ENCODE results near the gene APOBEC3G. TPM values are rescaled to one million over a fixed set of nuclear protein-coding genes. Genes with fewer than 3 reads are reported as not detected.

APOBEC3G gene
- total RNA-seq = 13.0 and 13.6 TPM in 2 replicates

GRCh38 chr22:39077026-39077840 lies at the start of gene APOBEC3G:
APOBEC3G (plus strand) TSS chr22:39077275; CDS start chr22:39077362, 87 bp downstream.

GRCh38 chr22:39040538-39041296 lies 36.4 kb upstream of the APOBEC3G start, which contains the start of gene APOBEC3F:
APOBEC3F (plus strand) TSS chr22:39040864; CDS start chr22:39040961, 97 bp downstream.

DNA sequence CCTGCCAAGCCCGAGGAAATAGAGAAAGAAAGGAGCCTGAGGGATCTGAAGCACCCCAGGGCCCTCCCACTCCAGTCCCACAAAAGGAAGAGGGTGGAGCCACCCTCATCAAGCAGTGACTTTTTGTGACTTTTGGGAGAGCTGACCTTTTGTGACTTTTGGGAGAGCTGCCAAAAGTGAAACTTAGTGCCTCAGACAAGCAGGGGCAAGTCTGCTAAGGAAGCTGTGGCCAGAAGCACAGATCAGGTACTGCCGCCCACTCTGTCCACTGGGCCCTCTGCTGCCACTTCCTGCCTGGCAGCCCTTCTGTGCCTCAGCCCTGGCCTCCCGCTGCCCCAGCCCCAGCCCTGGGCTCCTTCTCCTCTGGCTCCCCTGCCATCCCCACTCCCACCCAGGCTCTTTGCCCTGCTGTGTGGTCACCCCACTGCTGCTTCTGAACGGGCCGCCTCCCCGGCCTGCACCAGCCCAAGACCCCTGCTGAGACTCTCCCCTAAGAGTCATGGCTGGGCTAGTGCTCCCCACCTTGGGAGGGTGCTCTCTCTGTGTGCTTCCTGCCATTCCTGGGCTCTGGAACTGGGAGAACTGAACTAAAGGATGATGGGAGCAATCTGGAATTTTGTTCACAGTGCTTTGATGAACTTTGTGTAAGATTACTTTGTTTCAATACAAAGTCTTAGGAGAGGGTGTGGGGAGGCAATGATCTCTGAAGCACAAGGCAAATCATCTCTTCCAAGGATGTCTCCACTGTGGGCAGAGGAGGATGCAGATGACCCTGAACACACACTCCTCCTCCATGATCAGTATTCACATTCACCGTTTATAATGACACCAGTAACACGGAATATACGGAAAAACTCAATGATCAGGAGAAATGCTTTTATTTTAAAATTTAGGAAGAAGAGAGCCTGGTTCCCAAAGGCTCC lies 20.3 kb downstream of the APOBEC3G start, which contains the start of gene APOBEC3H:
TSS of gene APOBEC3H (plus strand) at position 147 of the 923 bp plus-strand sequence. CDS start 3,035 bp downstream, outside the sequence.

Other genes starting within 250 kb of the APOBEC3G start
- gene NPTXR, start 233.2 kb upstream of the APOBEC3G start, total RNA-seq = 0.78 and 4.4 TPM in 2 replicates
- gene CBX6, start 205.1 kb upstream of the APOBEC3G start, total RNA-seq = 51.2 and 56.5 TPM in 2 replicates
- not detected in 2 replicates for gene APOBEC3A, start 119.7 kb upstream of the APOBEC3G start, total RNA-seq
- gene APOBEC3B, start 94.9 kb upstream of the APOBEC3G start, total RNA-seq = 9.7 and 31.5 TPM in 2 replicates
- 26.5 and 31.0 TPM in 2 replicates for gene APOBEC3C, start 63.0 kb upstream of the APOBEC3G start, total RNA-seq
- 1.7 and 3.0 TPM in 2 replicates for gene APOBEC3D, start 56.1 kb upstream of the APOBEC3G start, total RNA-seq
- gene APOBEC3F, start 36.4 kb upstream of the APOBEC3G start, total RNA-seq = 3.9 and 5.5 TPM in 2 replicates
- gene APOBEC3H, start 20.0 kb downstream of the APOBEC3G start, total RNA-seq = 0.16 TPM in 1 of 2 replicates, not detected in the other
- 1.0 and 25.2 TPM in 2 replicates for gene CBX7, start 75.4 kb downstream of the APOBEC3G start, total RNA-seq
- gene PDGFB, start 167.7 kb downstream of the APOBEC3G start, total RNA-seq = 3.1 and 9.2 TPM in 2 replicates
- 2,696 and 3,597 TPM in 2 replicates for gene RPL3, start 242.3 kb downstream of the APOBEC3G start, total RNA-seq